WTC11 (cell line): ENCODE data around the gene PRUNE2. TPM values are rescaled to one million over a fixed set of nuclear protein-coding genes. Genes with fewer than 3 reads are reported as not detected.
A peak's percentile ranks its signal among the peaks of the same experiment; 100 is the strongest.

Source experiments
- ATAC-seq: fragments of 200-7000 bp; cut with Tn5 transposase; 2 replicates; pipeline ENCODE4 v1.10.0; 2021; ENCODE audit warnings: mild to moderate bottlenecking, moderate library complexity
- CTCF ChIA-PET: fragments of 300-600 bp; sonication (Branson Sonifier 250); formaldehyde crosslinking; loops from one replicate; lab custom pipeline; 2021; ENCODE audit warnings: antibody characterized with exemption; lab: Charles Lee
- POLR2A ChIA-PET: fragments of 350-600 bp; sonication (Branson Sonifier 250); formaldehyde crosslinking; loops from one replicate; lab custom pipeline; 2021; ENCODE audit warnings: antibody characterized with exemption; lab: Charles Lee
- DNase-seq: peaks from one replicate; pipeline ENCODE4 v3.0.0; 2021; ENCODE audit warnings: low spot score
- H3K27ac Mint-ChIP-seq: 2 replicates; pipeline ENCODE4 v1.8.0; 2021; ENCODE audit warnings: mixed read lengths
- H3K27me3 Mint-ChIP-seq: 2 replicates; pipeline ENCODE4 v1.8.0; 2021; ENCODE audit warnings: low read depth, mild to moderate bottlenecking, moderate library complexity, mixed read lengths
- H3K36me3 Mint-ChIP-seq: 2 replicates; pipeline ENCODE4 v1.8.0; 2021; ENCODE audit warnings: mixed read lengths
- H3K4me1 Mint-ChIP-seq: 2 replicates; pipeline ENCODE4 v1.8.0; 2022; ENCODE audit warnings: mixed read lengths
- H3K4me3 Mint-ChIP-seq: 2 replicates; pipeline ENCODE4 v1.8.0; 2021; ENCODE audit warnings: mild to moderate bottlenecking, moderate library complexity, mixed read lengths
- H3K9me3 Mint-ChIP-seq: 2 replicates; pipeline ENCODE4 v1.8.0; 2021; ENCODE audit warnings: mixed read lengths
- CBFB ChIP-seq: sonication (generic); formaldehyde crosslinking; IDR thresholded peaks from 2 replicates; pipeline ENCODE4 v1.8.1; 2022; ENCODE audit warnings: mild to moderate bottlenecking, low read depth, missing genetic modification reagents
- CREM ChIP-seq: sonication (generic); formaldehyde crosslinking; IDR thresholded peaks from 2 replicates; pipeline ENCODE4 v1.8.1; 2022; ENCODE audit warnings: mild to moderate bottlenecking, missing genetic modification reagents, moderate library complexity
- E2F1 ChIP-seq: sonication (generic); formaldehyde crosslinking; IDR thresholded peaks from 2 replicates; pipeline ENCODE4 v1.8.0; 2022; ENCODE audit warnings: mild to moderate bottlenecking, missing genetic modification reagents
- ELF4 ChIP-seq: sonication (generic); formaldehyde crosslinking; IDR thresholded peaks from 2 replicates; pipeline ENCODE4 v1.8.1; 2022; ENCODE audit warnings: low read depth, mild to moderate bottlenecking, moderate library complexity, missing genetic modification reagents
- EMX1 ChIP-seq: fragments of 250-450 bp; sonication (Bioruptor Pico); IDR thresholded peaks from 2 replicates; pipeline ENCODE4 v1.8.0; 2021; ENCODE audit warnings: mild to moderate bottlenecking
- GRHL2 ChIP-seq: fragments of 250-450 bp; sonication (Bioruptor Pico); IDR thresholded peaks from 2 replicates; pipeline ENCODE4 v1.8.0; 2022; ENCODE audit warnings: mild to moderate bottlenecking, moderate library complexity; ENCODE audit not compliant: insufficient replicate concordance, severe bottlenecking
- HMGXB4 ChIP-seq: sonication (generic); formaldehyde crosslinking; IDR thresholded peaks from 2 replicates; pipeline ENCODE4 v1.8.1; 2023; ENCODE audit warnings: mild to moderate bottlenecking, moderate library complexity, missing genetic modification reagents
- IRF1 ChIP-seq: sonication (generic); formaldehyde crosslinking; IDR thresholded peaks from 2 replicates; pipeline ENCODE4 v1.8.0; 2023; ENCODE audit warnings: missing genetic modification reagents
- IRF2 ChIP-seq: sonication (generic); formaldehyde crosslinking; IDR thresholded peaks from 2 replicates; pipeline ENCODE4 v1.8.0; 2022; ENCODE audit warnings: low read depth, missing genetic modification reagents, borderline replicate concordance
- JAZF1 ChIP-seq: fragments of 250-450 bp; sonication (Bioruptor Pico); IDR thresholded peaks from 2 replicates; pipeline ENCODE4 v1.9.0; 2021; ENCODE audit warnings: moderate library complexity, mild to moderate bottlenecking, inconsistent platforms
- MXD4 ChIP-seq: fragments of 250-450 bp; sonication (Bioruptor Pico); IDR thresholded peaks from 2 replicates; pipeline ENCODE4 v1.8.0; 2021; ENCODE audit warnings: mild to moderate bottlenecking, moderate library complexity, borderline replicate concordance
- NFYB ChIP-seq: sonication (generic); formaldehyde crosslinking; conservative IDR thresholded peaks from 2 replicates; pipeline ENCODE4 v1.8.0; 2022; ENCODE audit warnings: low read depth, missing genetic modification reagents
- NR2C2 ChIP-seq: sonication (generic); formaldehyde crosslinking; IDR thresholded peaks from 2 replicates; pipeline ENCODE4 v1.8.0; 2022; ENCODE audit warnings: mild to moderate bottlenecking, missing genetic modification reagents
- PRRX2 ChIP-seq: fragments of 250-450 bp; sonication (Bioruptor Pico); IDR thresholded peaks from 2 replicates; pipeline ENCODE4 v1.8.0; 2021; ENCODE audit warnings: mild to moderate bottlenecking
- RORB ChIP-seq: fragments of 250-450 bp; sonication (Bioruptor Pico); IDR thresholded peaks from 2 replicates; pipeline ENCODE4 v1.9.0; 2021; ENCODE audit warnings: mild to moderate bottlenecking
- SMAD3 ChIP-seq: sonication (generic); formaldehyde crosslinking; IDR thresholded peaks from 2 replicates; pipeline ENCODE4 v1.8.0; 2022; ENCODE audit warnings: missing genetic modification reagents, mild to moderate bottlenecking, borderline replicate concordance
- SMAD4 ChIP-seq: sonication (generic); formaldehyde crosslinking; IDR thresholded peaks from 2 replicates; pipeline ENCODE4 v1.8.0; 2022; ENCODE audit warnings: mild to moderate bottlenecking, missing genetic modification reagents
- TEAD4 ChIP-seq: sonication (generic); formaldehyde crosslinking; IDR thresholded peaks from 2 replicates; pipeline ENCODE4 v1.8.0; 2022; ENCODE audit warnings: mild to moderate bottlenecking, missing genetic modification reagents
- ZNF232 ChIP-seq: sonication (generic); formaldehyde crosslinking; IDR thresholded peaks from 2 replicates; pipeline ENCODE4 v1.8.0; 2022; ENCODE audit warnings: mild to moderate bottlenecking, missing genetic modification reagents
- ZNF263 ChIP-seq: sonication (generic); formaldehyde crosslinking; IDR thresholded peaks from 2 replicates; pipeline ENCODE4 v1.8.1; 2022; ENCODE audit warnings: low read depth, mild to moderate bottlenecking, moderate library complexity, missing genetic modification reagents
- ZNF317 ChIP-seq: sonication (generic); formaldehyde crosslinking; IDR thresholded peaks from 2 replicates; pipeline ENCODE4 v1.8.1; 2023; ENCODE audit warnings: low read depth, mild to moderate bottlenecking, moderate library complexity, missing genetic modification reagents, borderline replicate concordance
- ZNF396 ChIP-seq: fragments of 250-450 bp; sonication (Bioruptor Pico); IDR thresholded peaks from 2 replicates; pipeline ENCODE4 v1.8.0; 2021; ENCODE audit warnings: mild to moderate bottlenecking, moderate library complexity, borderline replicate concordance
- ZNF423 ChIP-seq: fragments of 250-450 bp; sonication (Bioruptor Pico); IDR thresholded peaks from 2 replicates; pipeline ENCODE4 v2.1.2; 2022; ENCODE audit warnings: mild to moderate bottlenecking, moderate library complexity
- ZNF671 ChIP-seq: fragments of 250-450 bp; sonication (Bioruptor Pico); IDR thresholded peaks from 2 replicates; pipeline ENCODE4 v1.8.0; 2021; ENCODE audit warnings: mild to moderate bottlenecking
- total RNA-seq: library from RNA; stranded (reverse); gene quantifications from 3 replicates; pipeline ENCODE4 v1.2.3, GENCODE V29; 2021

The PRUNE2 gene
- total RNA-seq, 1 experiment from 2014 or later: 13.1 TPM

- Mint-ChIP-seq H3K36me3 (no peaks in the 10 kb centered on the region), H3K4me1 (peaks cover 21% of the 10 kb centered on the region), H3K27me3 (no peaks in the 10 kb centered on the region)
- no peak for DNase-seq
- CTCF ChIA-PET: interaction anchor here (0.6 to 1.5 kb wide), 21 partner anchors 9 to 265 kb away, joined by 3 to 14 read pairs (median 4); partner anchors contain the start of genes GCNT1 and RFK
- TF ChIP-seq ZNF263 (CRISPR knock-in tag): no peak
- TF ChIP-seq MXD4 (CRISPR knock-in tag): no peak
- TF ChIP-seq NFYB (CRISPR knock-in tag): no peak
- no peak for TF ChIP-seq ZNF232 (CRISPR knock-in tag)
- TF ChIP-seq NR2C2 (CRISPR knock-in tag): no peak
- TF ChIP-seq ELF4 (CRISPR knock-in tag): no peak
- no peak for TF ChIP-seq ZNF396 (CRISPR knock-in tag)
- TF ChIP-seq JAZF1 (CRISPR knock-in tag): no peak
- no peak for TF ChIP-seq CBFB (CRISPR knock-in tag)
- no peak for TF ChIP-seq IRF2 (CRISPR knock-in tag)
- no peak for TF ChIP-seq ZNF317 (CRISPR knock-in tag)
- TF ChIP-seq, all 79 proteins: peak for 0
- no peak overlapping the region for H3K4me3 Mint-ChIP-seq
- POLR2A ChIA-PET: no interaction called here
- no peaks in the 10 kb centered on the region for H3K9me3 Mint-ChIP-seq
- ATAC-seq: peak; percentile 91
- peak overlapping the region; percentile 58; the same call in 1 of the 2 replicates for H3K27ac Mint-ChIP-seq
Observed at GRCh38 chr9:76658510-76659231, 247.2 kb downstream of the PRUNE2 start.

GRCh38 chr9:76657265-76657664, 248.6 kb downstream of the PRUNE2 start:
- Mint-ChIP-seq H3K9me3 (no peaks in the 10 kb centered on the region), H3K27ac (no peak overlapping the region), H3K27me3 (no peaks in the 10 kb centered on the region), H3K4me3 (no peak overlapping the region), H3K36me3 (no peaks in the 10 kb centered on the region), H3K4me1 (peaks cover 22% of the 10 kb centered on the region)
- ATAC-seq (no peak), DNase-seq (no peak)
- ChIA-PET POLR2A (no interaction called here), CTCF (no interaction called here)
- TF ChIP-seq IRF1 (no peak), ZNF671 (CRISPR knock-in tag) (no peak), SMAD3 (no peak), IRF2 (CRISPR knock-in tag) (no peak), EMX1 (CRISPR knock-in tag) (no peak), GRHL2 (no peak), E2F1 (CRISPR knock-in tag) (no peak), SMAD4 (CRISPR knock-in tag) (no peak), TEAD4 (CRISPR knock-in tag) (no peak), RORB (CRISPR knock-in tag) (no peak), CREM (CRISPR knock-in tag) (no peak), ZNF423 (CRISPR knock-in tag) (no peak), PRRX2 (CRISPR knock-in tag) (no peak), HMGXB4 (no peak)
